Upper lobe of left lung (tissue), 6 donors: ENCODE measurements around the gene HGF. TPM values are rescaled to one million over a fixed set of nuclear protein-coding genes. Genes with fewer than 3 reads are reported as not detected.

Source experiments
- ATAC-seq, 2 donors: fragments of 200-7000 bp; cut with Tn5 transposase; one replicate each; pipeline ENCODE4 v1.9.1; 2022; ENCODE audit warnings: mild to moderate bottlenecking in 2 of 2, moderate library complexity in 2 of 2; ENCODE audit not compliant: low FRiP score in 2 of 2
- DNase-seq, 2 donors: peaks; one replicate each; pipeline ENCODE4 v3.0.0-alpha.2; 2019 to 2020
- H3K27ac ChIP-seq, 4 donors: fragments of 200-600 bp; sonication (generic); one replicate each; pipeline ENCODE4 v1.5.1; 2016 to 2019
- H3K27me3 ChIP-seq, 4 donors: fragments of 200-600 bp; sonication (generic); one replicate each; pipeline ENCODE4 v1.5.1; 2017 to 2019
- H3K36me3 ChIP-seq, 4 donors: fragments of 200-600 bp; sonication (generic); one replicate each; pipeline ENCODE4 v1.5.1; 2016 to 2019
- H3K4me1 ChIP-seq, 4 donors: fragments of 200-600 bp; sonication (generic); one replicate each; pipeline ENCODE4 v1.5.1; 2018 to 2019
- H3K4me3 ChIP-seq, 4 donors: fragments of 200-600 bp; sonication (generic); one replicate each; pipeline ENCODE4 v1.5.1; 2017 to 2019; ENCODE audit warnings: mild to moderate bottlenecking in 2 of 4, moderate library complexity in 1 of 4
- H3K9me3 ChIP-seq, 4 donors: fragments of 200-600 bp; sonication (generic); one replicate each; pipeline ENCODE4 v1.5.1; 2018 to 2019
- CTCF ChIP-seq, 6 experiments: fragments of 450-650 bp in 4 of 6; fragments of 200-600 bp in 2 of 6; sonication (generic) in 2 of 6; IDR thresholded peaks; one replicate each; pipeline ENCODE4 v1.5.1; 2016 to 2019; ENCODE audit warnings: antibody characterized with exemption in 6 of 6
- EP300 ChIP-seq, 4 donors: sonication (generic); formaldehyde crosslinking; IDR thresholded peaks; one replicate each; pipeline ENCODE4 v1.5.1; 2017; ENCODE audit warnings: antibody characterized with exemption in 4 of 4, control low read depth in 2 of 4
- POLR2A ChIP-seq, 4 donors: fragments of 450-650 bp; IDR thresholded peaks; one replicate each; pipeline ENCODE4 v1.5.1; 2016 to 2017; ENCODE audit warnings: antibody characterized with exemption in 4 of 4, mild to moderate bottlenecking in 2 of 4
- POLR2AphosphoS5 ChIP-seq, 2 donors: sonication (generic); formaldehyde crosslinking; IDR thresholded peaks; one replicate each; pipeline ENCODE4 v1.5.1; 2017; ENCODE audit warnings: antibody characterized with exemption in 2 of 2
- WGBS, 2 donors: methylation state at CpG; one replicate each; pipeline ENCODE4 v1.1.5; 2017 to 2018; 5-methylcytosine and 5-hydroxymethylcytosine counted together
- total RNA-seq, 6 donors: library from RNA; depleted of rRNA in 4 of 6; stranded (reverse); fragments of >200 nt in 4 of 6; gene quantifications; one replicate each; pipeline versions ENCODE4 v1.1.0 to v1.2.1, GENCODE V29; 2016 to 2021
- donor health status: DM: no; HTN: no; CAD: no; lungs with moderate emphysema.
- donor health status: DM: no; HTN: yes; CAD: no; lungs with severe emphysema.

HGF gene
- total RNA-seq, 6 donors from 2014 or later: 8.2 to 23.1 (median 8.9) TPM

DNA sequence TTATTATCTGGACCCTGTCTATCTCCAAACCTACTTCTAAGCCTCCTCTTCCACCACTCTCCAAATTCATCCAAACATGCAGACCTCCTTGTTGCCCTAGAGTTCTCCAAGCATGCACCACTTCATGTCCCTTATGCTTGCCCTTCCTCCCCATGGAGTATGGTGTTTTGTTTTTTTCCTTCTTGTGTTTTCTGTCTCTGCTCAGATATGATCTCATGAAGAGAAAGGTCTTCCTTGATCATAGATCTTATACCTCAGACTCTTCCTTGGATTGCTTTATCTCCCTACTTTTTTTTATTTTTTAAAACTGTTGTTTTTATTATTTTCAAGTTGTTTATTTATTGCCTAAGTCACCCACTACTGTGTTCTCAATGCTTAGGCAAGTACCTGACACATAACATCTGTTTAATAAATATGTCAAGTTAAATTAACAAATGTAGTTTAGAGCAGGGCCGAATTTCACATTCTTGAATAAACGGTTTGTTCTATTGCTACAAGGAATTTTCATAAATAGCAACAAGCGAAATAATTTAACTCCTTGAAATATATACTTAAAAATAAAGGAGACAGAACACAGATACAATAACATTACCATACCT, 84.5 kb downstream of the HGF start:
- Histone ChIP-seq H3K27ac (peak overlapping the region in 2 of 4 donors; percentile 25 to 53), H3K4me3 (no peak overlapping the region), H3K36me3 (no peaks in the 10 kb centered on the region), H3K4me1 (no peaks in the 10 kb centered on the region), H3K9me3 (no peaks in the 10 kb centered on the region), H3K27me3 (no peaks in the 10 kb centered on the region)
- 69 to 71% methylated on average over 3 of the region's 3 CpGs for WGBS, 2 donors
- no peak for DNase-seq
- ATAC-seq: no peak
- TF ChIP-seq CTCF (IDR thresholded peaks at IDR 0.05) (no peak), EP300 (IDR thresholded peaks at IDR 0.05) (no peak), POLR2AphosphoS5 (IDR thresholded peaks at IDR 0.05) (no peak), POLR2A (IDR thresholded peaks at IDR 0.05) (no peak)

DNA sequence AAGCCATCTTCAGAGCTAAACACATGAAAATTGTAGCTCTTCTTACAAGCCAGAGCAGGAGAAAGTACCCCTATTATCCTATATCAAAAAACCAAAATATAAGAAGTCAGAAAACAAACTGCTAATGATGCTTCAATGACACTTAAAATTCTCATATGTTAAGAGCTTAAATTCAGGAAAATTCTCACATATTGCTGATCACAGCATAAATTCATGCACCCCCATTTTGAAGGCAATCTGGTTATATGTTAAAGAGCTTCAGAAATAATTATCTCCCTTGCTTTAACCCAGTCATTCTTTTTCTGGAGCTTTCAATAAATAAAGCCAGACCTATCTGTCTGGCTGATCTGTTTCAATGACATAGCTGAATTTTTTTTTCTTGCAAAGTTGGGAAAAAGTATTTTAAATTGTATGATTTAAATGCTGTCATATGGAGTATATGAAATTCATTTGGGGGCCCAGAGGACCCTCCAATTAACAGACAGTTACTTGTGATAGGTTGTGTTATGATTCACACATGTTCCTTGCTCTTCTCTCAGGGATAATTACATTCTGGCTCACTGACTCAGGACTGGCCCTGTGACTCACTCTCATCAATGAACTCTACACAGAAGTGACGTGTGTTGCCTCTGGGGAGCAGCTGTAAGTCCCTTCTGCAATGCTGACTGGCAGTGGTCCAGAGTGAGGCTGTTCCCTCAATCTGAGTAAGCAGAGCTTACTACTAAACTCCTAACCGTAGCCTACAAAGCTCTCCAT, 85.2 kb downstream of the HGF start:
- Histone ChIP-seq H3K4me3 (no peak overlapping the region), H3K4me1 (no peaks in the 10 kb centered on the region), H3K27me3 (no peaks in the 10 kb centered on the region), H3K27ac (peak overlapping the region in 1 of 4 donors; percentile 25), H3K9me3 (no peaks in the 10 kb centered on the region), H3K36me3 (no peaks in the 10 kb centered on the region)
- WGBS, 2 donors: 35 to 43% methylated on average over 2 of the region's 2 CpGs
- peak; percentile 85 to 96 for ATAC-seq
- TF ChIP-seq POLR2AphosphoS5 (IDR thresholded peaks at IDR 0.05) (peak in 1 of 2 donors; percentile 39), POLR2A (IDR thresholded peaks at IDR 0.05) (no peak), EP300 (IDR thresholded peaks at IDR 0.05) (no peak)
- peak in 1 of 2 donors; percentile 84 for DNase-seq

DNA sequence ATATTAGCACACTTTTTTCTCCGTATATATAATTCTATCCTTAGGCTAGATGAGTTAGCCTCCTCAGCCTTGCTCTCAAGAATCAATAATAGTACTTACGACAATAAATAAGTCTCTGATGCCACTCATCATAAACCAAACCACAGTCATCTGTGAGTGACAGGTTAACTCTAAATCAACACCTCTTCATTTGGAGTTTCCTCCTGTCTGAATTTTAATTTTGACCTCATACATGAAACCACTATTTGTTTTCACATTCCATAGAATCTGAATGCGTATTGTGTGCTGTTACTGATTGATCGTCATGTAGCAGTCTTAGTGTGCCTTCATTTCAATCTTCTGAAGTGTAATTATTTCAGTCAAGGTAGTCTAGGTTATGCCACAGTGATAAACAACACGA, 85.8 kb downstream of the HGF start:
- Histone ChIP-seq H3K9me3 (no peaks in the 10 kb centered on the region), H3K27ac (no peak overlapping the region)
- 87 to 89% methylated on average over 5 of the region's 5 CpGs for WGBS, 2 donors

DNA sequence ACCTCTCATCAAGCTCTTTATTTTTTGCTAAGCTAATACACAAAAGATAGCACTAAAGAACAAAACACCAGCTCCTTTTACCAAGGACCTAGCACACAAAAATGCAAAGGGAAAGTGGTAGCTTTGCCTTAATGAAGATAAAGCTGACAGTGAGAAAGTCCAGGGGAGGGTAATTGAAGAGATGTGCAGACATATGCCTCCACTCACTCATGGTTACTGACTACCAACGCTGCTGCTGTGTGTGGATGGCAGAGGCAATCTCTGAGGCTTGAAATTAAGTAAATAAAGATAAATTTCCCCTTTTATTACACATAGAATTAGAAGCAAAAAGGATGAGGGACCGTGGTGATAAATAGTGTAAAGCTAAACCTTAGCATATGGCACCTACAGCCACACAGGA, 87.0 kb downstream of the HGF start:
- Histone ChIP-seq H3K27ac (no peak overlapping the region), H3K36me3 (no peaks in the 10 kb centered on the region), H3K27me3 (no peaks in the 10 kb centered on the region), H3K9me3 (no peaks in the 10 kb centered on the region), H3K4me1 (no peaks in the 10 kb centered on the region), H3K4me3 (no peak overlapping the region)
- ATAC-seq (no peak), DNase-seq (no peak)
- TF ChIP-seq POLR2A (IDR thresholded peaks at IDR 0.05) (no peak), EP300 (IDR thresholded peaks at IDR 0.05) (no peak), CTCF (IDR thresholded peaks at IDR 0.05) (no peak), POLR2AphosphoS5 (IDR thresholded peaks at IDR 0.05) (no peak)
- WGBS, 2 donors: 58 to 68% methylated on average over 2 of the region's 2 CpGs

More for the DNA sequence above, 85.8 kb downstream of the HGF start:
- TF ChIP-seq POLR2A (IDR thresholded peaks at IDR 0.05) (no peak), POLR2AphosphoS5 (IDR thresholded peaks at IDR 0.05) (no peak), CTCF (IDR thresholded peaks at IDR 0.05) (no peak), EP300 (IDR thresholded peaks at IDR 0.05) (no peak)
- no peaks in the 10 kb centered on the region for H3K4me1 ChIP-seq
- H3K27me3 ChIP-seq: no peaks in the 10 kb centered on the region
- H3K36me3 ChIP-seq: no peaks in the 10 kb centered on the region
- DNase-seq (no peak), ATAC-seq (no peak)
- H3K4me3 ChIP-seq: no peak overlapping the region

GRCh38 chr7:81680120-81680519, 89.7 kb downstream of the HGF start:
- no peak overlapping the region for H3K27ac ChIP-seq
- WGBS, 2 donors: 80 to 86% methylated on average over 2 of the region's 2 CpGs
- no peaks in the 10 kb centered on the region for H3K4me1 ChIP-seq
- ATAC-seq: no peak
- H3K4me3 ChIP-seq: no peak overlapping the region
- H3K27me3 ChIP-seq: no peaks in the 10 kb centered on the region
- no peaks in the 10 kb centered on the region for H3K36me3 ChIP-seq
- H3K9me3 ChIP-seq: no peaks in the 10 kb centered on the region
- TF ChIP-seq CTCF (IDR thresholded peaks at IDR 0.05): no peak
- TF ChIP-seq POLR2A (IDR thresholded peaks at IDR 0.05): no peak
- no peak for TF ChIP-seq POLR2AphosphoS5 (IDR thresholded peaks at IDR 0.05)
- no peak for TF ChIP-seq EP300 (IDR thresholded peaks at IDR 0.05)
- no peak for DNase-seq
